GM18951 (cell line): ENCODE results near the gene HEPH.
"Not testable (repeated sequence)": the region's sequence is repeated elsewhere in the genome, so short reads cannot be mapped to it uniquely, and the experiment has no call there.

ENCODE experiments used
- POLR2A ChIP-seq: IDR thresholded peaks from 4 replicates; pipeline ENCODE4 v1.6.1; 2011; ENCODE audit warnings: mild to moderate bottlenecking; ENCODE audit not compliant: insufficient read length, insufficient read depth; ENCODE audit errors: extremely low read depth
- in situ Hi-C: fragments of 300-500 bp; cut with MboI; formaldehyde crosslinking; loops from one replicate; pipeline ENCODE4 v1.12.0; 2022; ENCODE audit warnings: low sequenced_read_pairs, mixed read lengths, inconsistent platforms; ENCODE audit not compliant: unreplicated experiment

The HEPH gene

GRCh38 chrX:66163849-66164411 lies at the start of gene HEPH:
Gene HEPH (plus strand): TSS chrX:66164247. CDS start chrX:66170571, 6,324 bp downstream.
- no peak for TF ChIP-seq POLR2A
- in situ Hi-C loops: no loop called here

GRCh38 chrX:66118722-66119121 lies 45.3 kb upstream of the HEPH start:
- in situ Hi-C loops: not testable (repeated sequence)

GRCh38 chrX:66121354-66121753 lies 42.7 kb upstream of the HEPH start:
- in situ Hi-C loops: not testable (repeated sequence)

- no peak for TF ChIP-seq POLR2A
- in situ Hi-C loops: no loop called here
These were observed 37.4 kb upstream of the HEPH start for GRCh38 chrX:66126662-66127061.

- TF ChIP-seq POLR2A: no peak
- in situ Hi-C loops: no loop called here
These were observed 33.6 kb upstream of the HEPH start for GRCh38 chrX:66130469-66130868.

GRCh38 chrX:66135284-66135683 lies 28.8 kb upstream of the HEPH start:
- in situ Hi-C loops: not testable (repeated sequence)

- in situ Hi-C loops: no loop called here
- TF ChIP-seq POLR2A: no peak
These were observed 21.7 kb upstream of the HEPH start for GRCh38 chrX:66142351-66142750.

GRCh38 chrX:66144258-66144657 lies 19.8 kb upstream of the HEPH start:
- in situ Hi-C loops: no loop called here

GRCh38 chrX:66149519-66149918 lies 14.5 kb upstream of the HEPH start:
- in situ Hi-C loops: no loop called here
- TF ChIP-seq POLR2A: no peak

More at GRCh38 chrX:66144258-66144657, 19.8 kb upstream of the HEPH start:
- no peak for TF ChIP-seq POLR2A

- TF ChIP-seq POLR2A: no peak
- in situ Hi-C loops: no loop called here
These were observed 13.9 kb upstream of the HEPH start for GRCh38 chrX:66150163-66150562.

GRCh38 chrX:66162331-66162822 lies 1.7 kb upstream of the HEPH start:
- in situ Hi-C loops: no loop called here
- no peak for TF ChIP-seq POLR2A

- no peak for TF ChIP-seq POLR2A
- in situ Hi-C loops: no loop called here
These were observed 600 bp upstream of the HEPH start for GRCh38 chrX:66163447-66163846.

- in situ Hi-C loops: no loop called here
- no peak for TF ChIP-seq POLR2A
These were observed 423 bp downstream of the HEPH start for GRCh38 chrX:66164470-66164869.

GRCh38 chrX:66164931-66165330 lies 884 bp downstream of the HEPH start:
- in situ Hi-C loops: no loop called here
- TF ChIP-seq POLR2A: no peak

GRCh38 chrX:66166671-66167070 lies 2.6 kb downstream of the HEPH start:
- in situ Hi-C loops: no loop called here
- no peak for TF ChIP-seq POLR2A

- in situ Hi-C loops: no loop called here
- no peak for TF ChIP-seq POLR2A
These were observed 3.4 kb downstream of the HEPH start for GRCh38 chrX:66167431-66167830.
